ENCODE results near the gene ORAI2.

The ORAI2 gene

GRCh38 chr7:102425639-102426267 is 7.6 kb upstream of the ORAI2 start:
- DNase-seq (ENCODE audit: insufficient read length, low spot score): no peak
- no peak for FAIRE-seq
- TF ChIP-seq POLR2A (IDR thresholded peaks at IDR 0.05; ENCODE audit: low read depth, low read length): 0 out of 2 replicates have a peak, but pooled peaks have one; percentile 24

- no peak for DNase-seq (ENCODE audit: insufficient read length, low spot score)
- no peak for FAIRE-seq
- no peak for TF ChIP-seq POLR2A (IDR thresholded peaks at IDR 0.05; ENCODE audit: low read depth, low read length)
Measured at GRCh38 chr7:102426268-102427018, 6.9 kb upstream of the ORAI2 start.

- no peak for TF ChIP-seq POLR2A (IDR thresholded peaks at IDR 0.05; ENCODE audit: low read depth, low read length)
- FAIRE-seq (no peak), DNase-seq (ENCODE audit: insufficient read length, low spot score) (no peak)
Measured at GRCh38 chr7:102427019-102427405, 6.4 kb upstream of the ORAI2 start.

- TF ChIP-seq POLR2A (IDR thresholded peaks at IDR 0.05; ENCODE audit: low read depth, low read length): no peak
- no peak for FAIRE-seq
- no peak for DNase-seq (ENCODE audit: insufficient read length, low spot score)
Measured at GRCh38 chr7:102429141-102429899, 4.1 kb upstream of the ORAI2 start.

GRCh38 chr7:102431617-102432298 is 1.6 kb upstream of the ORAI2 start:
- no peak for TF ChIP-seq POLR2A (IDR thresholded peaks at IDR 0.05; ENCODE audit: low read depth, low read length)
- FAIRE-seq (no peak), DNase-seq (ENCODE audit: insufficient read length, low spot score) (no peak)

- DNase-seq (ENCODE audit: insufficient read length, low spot score) (no peak), FAIRE-seq (no peak)
- TF ChIP-seq POLR2A (IDR thresholded peaks at IDR 0.05; ENCODE audit: low read depth, low read length): no peak
Measured at GRCh38 chr7:102432442-102433218, 745 bp upstream of the ORAI2 start.

- FAIRE-seq (no peak), DNase-seq (ENCODE audit: insufficient read length, low spot score) (no peak)
- no peak for TF ChIP-seq POLR2A (IDR thresholded peaks at IDR 0.05; ENCODE audit: low read depth, low read length)
Measured at GRCh38 chr7:102434039-102434486, 688 bp downstream of the ORAI2 start.

- DNase-seq (ENCODE audit: insufficient read length, low spot score): no peak
- FAIRE-seq: no peak
- no peak for TF ChIP-seq POLR2A (IDR thresholded peaks at IDR 0.05; ENCODE audit: low read depth, low read length)
Measured at GRCh38 chr7:102436118-102436517, 2.7 kb downstream of the ORAI2 start.

GRCh38 chr7:102439963-102440795 is 6.8 kb downstream of the ORAI2 start:
- no peak for TF ChIP-seq POLR2A (IDR thresholded peaks at IDR 0.05; ENCODE audit: low read depth, low read length)
- FAIRE-seq: no peak

GRCh38 chr7:102444961-102445673 is 11.7 kb downstream of the ORAI2 start:
- FAIRE-seq: no peak
- no peak for DNase-seq (ENCODE audit: insufficient read length, low spot score)
- TF ChIP-seq POLR2A (IDR thresholded peaks at IDR 0.05; ENCODE audit: low read depth, low read length): no peak

More at GRCh38 chr7:102439963-102440795, 6.8 kb downstream of the ORAI2 start:
- DNase-seq (ENCODE audit: insufficient read length, low spot score): peak; percentile 92

- DNase-seq (ENCODE audit: insufficient read length, low spot score) (no peak), FAIRE-seq (no peak)
- TF ChIP-seq POLR2A (IDR thresholded peaks at IDR 0.05; ENCODE audit: low read depth, low read length): no peak
Measured at GRCh38 chr7:102445674-102446071, 12.3 kb downstream of the ORAI2 start.

All from H54 (cell line).